NT2/D1 (cell line): ENCODE data around the gene DCBLD1.

Experiments
- SUZ12 ChIP-seq: IDR thresholded peaks from 2 replicates; pipeline ENCODE4 v1.6.1; 2011; ENCODE audit not compliant: insufficient read length, insufficient read depth; ENCODE audit errors: extremely low read depth
- YY1 ChIP-seq: IDR thresholded peaks from 2 replicates; pipeline ENCODE4 v1.6.1; 2011; ENCODE audit not compliant: insufficient read length, insufficient read depth
- ZNF274 ChIP-seq: IDR thresholded peaks from 2 replicates; pipeline ENCODE4 v1.6.1; 2011; ENCODE audit warnings: mild to moderate bottlenecking, low read depth, low read length

- TF ChIP-seq SUZ12 = no peak
- TF ChIP-seq YY1 = no peak
- TF ChIP-seq ZNF274 = no peak
Measured at GRCh38 chr6:117501722-117502121, 19.2 kb downstream of the DCBLD1 start.
